ENCODE results near the gene MTFR1L. TPM values are rescaled to one million over a fixed set of nuclear protein-coding genes. Genes with fewer than 3 reads are reported as not detected.
A peak's percentile ranks its signal among the peaks of the same experiment; 100 is the strongest.

MTFR1L gene
- total RNA-seq (100 to 1,000 TPM; 148 to 166 TPM), polyA plus RNA-seq (ENCODE audit: insufficient read depth, low read depth, low replicate concordance) (253 TPM)
- long read RNA-seq, donor 1, transcript MTFR1L-203 (7 exons, 2,004 nt) = major isoform, 10 of 55 reads
- long read RNA-seq, donor 1, partial matches to known transcripts = 43 of 55 reads
- long read RNA-seq, donor 1, other reads (novel, unspliced or antisense) = 0 of 55 reads
- long read RNA-seq, donor 2, transcript MTFR1L-203 (7 exons, 2,004 nt) = major isoform, 10 of 39 reads
- long read RNA-seq, donor 2, partial matches to known transcripts = 25 of 39 reads
- long read RNA-seq, donor 2, other reads (novel, unspliced or antisense) = 0 of 39 reads

- intact Hi-C loops (cut with DNase I; ENCODE audit: low total_unique reads) = no loop called here
- Histone ChIP-seq H3K4me1 (peaks cover 32% of the 10 kb centered on the region), H3K27me3 (no peaks in the 10 kb centered on the region), H3K9me3 (no peaks in the 10 kb centered on the region), H3K4me3 (peak within 1 kb of the TSS; percentile 92 to 98), H3K27ac (peak within 1 kb of the TSS; percentile 90 to 94), H3K36me3 (ENCODE audit: low read depth, missing control alignments) (no peaks in the 10 kb centered on the region)
- peak; percentile 92 for DNase-seq
- 0 to 1% methylated on average over 6 to 57 of the region's 64 CpGs for whole genome bisulfite sequencing, 2 donors
- TF ChIP-seq CTCF (IDR thresholded peaks at IDR 0.05) (no peak), POLR2A (IDR thresholded peaks at IDR 0.05) (peak; percentile 79)
Observed at GRCh38 chr1:25819491-25820246, at the start of gene MTFR1L. TSS of gene MTFR1L (plus strand) at chr1:25819954. CDS start at chr1:25823105, 3,151 bp downstream.

DNA sequence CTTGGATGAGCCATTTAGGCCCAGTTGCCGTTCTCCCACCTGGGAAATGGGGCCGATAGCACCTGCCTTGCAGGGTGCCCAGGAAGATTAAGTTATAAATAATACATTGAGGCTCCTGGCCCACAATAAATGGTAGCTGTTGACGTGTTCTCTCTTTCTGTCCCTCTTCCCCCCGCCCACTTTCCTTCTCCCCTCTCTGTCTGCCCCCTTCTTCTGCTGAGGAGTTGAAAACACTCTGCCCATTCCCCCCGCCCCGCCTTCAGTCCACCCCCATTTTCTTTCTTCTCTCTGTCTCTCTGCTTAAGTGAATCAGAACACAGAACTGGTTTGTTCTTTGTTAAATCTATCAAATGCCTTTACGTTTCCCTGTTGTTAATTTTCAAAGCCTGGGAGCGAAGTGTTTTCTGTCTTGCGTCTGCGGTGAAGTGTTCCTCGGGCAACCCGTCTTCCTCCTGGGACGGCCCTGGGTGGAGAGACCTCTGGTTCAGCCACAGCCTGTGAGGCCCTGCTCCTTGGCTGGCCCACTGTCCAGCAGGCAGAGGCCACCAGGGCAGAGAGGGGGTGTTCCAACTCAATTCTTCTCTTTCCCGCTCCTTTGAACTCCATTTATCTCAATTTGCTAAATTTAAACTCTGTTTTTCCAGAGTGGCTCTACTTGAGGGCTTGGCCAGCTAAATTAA is 49.1 kb upstream of the MTFR1L start:
- no peak for DNase-seq
- no peak for TF ChIP-seq POLR2A (IDR thresholded peaks at IDR 0.05)
- TF ChIP-seq CTCF (IDR thresholded peaks at IDR 0.05) = no peak
- no peak overlapping the region for H3K27ac ChIP-seq
- H3K4me1 ChIP-seq = peaks cover 24% of the 10 kb centered on the region
- WGBS, 2 donors = 72% methylated on average over 14 of the region's 14 CpGs
- no peaks in the 10 kb centered on the region for H3K9me3 ChIP-seq
- H3K36me3 ChIP-seq (ENCODE audit: low read depth, missing control alignments) = no peaks in the 10 kb centered on the region
- intact Hi-C loops (cut with DNase I; ENCODE audit: low total_unique reads) = no loop called here
- no peak overlapping the region for H3K4me3 ChIP-seq
- no peaks in the 10 kb centered on the region for H3K27me3 ChIP-seq

DNA sequence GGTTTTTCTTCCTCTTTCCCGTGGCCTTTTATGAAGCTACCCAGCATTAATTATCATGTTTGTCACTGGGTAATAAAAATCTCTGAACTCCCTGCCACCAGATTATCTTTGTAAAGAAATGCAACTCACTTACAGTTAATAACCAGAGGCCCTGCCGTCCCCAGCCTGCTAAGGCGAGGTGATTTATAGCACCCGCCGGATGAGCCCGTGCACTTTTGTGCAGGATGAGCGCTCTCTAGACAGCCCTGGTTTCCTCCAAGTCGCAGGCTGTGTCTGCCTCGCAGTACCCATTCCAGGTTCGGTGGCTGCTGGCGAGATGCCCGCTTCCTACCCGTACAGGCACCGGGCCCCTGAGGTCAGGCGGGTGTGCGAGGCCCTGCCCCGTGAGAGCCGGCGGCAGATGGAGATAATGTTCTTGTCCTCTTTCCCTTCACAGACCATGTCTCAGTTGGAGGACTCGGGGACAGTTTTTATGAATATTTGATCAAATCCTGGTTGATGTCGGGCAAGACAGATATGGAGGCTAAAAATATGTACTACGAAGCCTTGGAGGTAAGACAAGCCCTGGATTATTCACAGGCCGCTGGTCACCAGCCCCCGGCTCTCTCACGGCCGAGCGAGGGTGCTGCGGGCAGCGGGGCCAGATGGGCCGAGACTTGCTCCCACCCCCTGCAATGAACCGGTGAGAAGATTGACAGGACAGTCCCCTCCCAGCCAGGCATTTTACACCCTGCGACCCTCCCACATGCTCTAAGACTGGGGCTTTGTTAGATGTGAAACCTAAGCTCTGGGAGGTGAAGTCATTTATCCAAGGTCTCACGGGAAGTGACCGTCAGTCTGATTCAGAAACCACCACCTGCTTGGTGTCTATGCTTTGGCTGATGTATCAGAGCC is 48.3 kb upstream of the MTFR1L start:
- Histone ChIP-seq H3K4me1 (peaks cover 20% of the 10 kb centered on the region), H3K9me3 (no peaks in the 10 kb centered on the region), H3K4me3 (no peak overlapping the region), H3K27ac (no peak overlapping the region), H3K36me3 (ENCODE audit: low read depth, missing control alignments) (no peaks in the 10 kb centered on the region), H3K27me3 (no peaks in the 10 kb centered on the region)
- TF ChIP-seq CTCF (IDR thresholded peaks at IDR 0.05) = no peak
- no peak for TF ChIP-seq POLR2A (IDR thresholded peaks at IDR 0.05)
- intact Hi-C loops (cut with DNase I; ENCODE audit: low total_unique reads) = no loop called here
- whole genome bisulfite sequencing, 2 donors = 52 to 61% methylated on average over 28 to 34 of the region's 34 CpGs
- peak; percentile 28 for DNase-seq

DNA sequence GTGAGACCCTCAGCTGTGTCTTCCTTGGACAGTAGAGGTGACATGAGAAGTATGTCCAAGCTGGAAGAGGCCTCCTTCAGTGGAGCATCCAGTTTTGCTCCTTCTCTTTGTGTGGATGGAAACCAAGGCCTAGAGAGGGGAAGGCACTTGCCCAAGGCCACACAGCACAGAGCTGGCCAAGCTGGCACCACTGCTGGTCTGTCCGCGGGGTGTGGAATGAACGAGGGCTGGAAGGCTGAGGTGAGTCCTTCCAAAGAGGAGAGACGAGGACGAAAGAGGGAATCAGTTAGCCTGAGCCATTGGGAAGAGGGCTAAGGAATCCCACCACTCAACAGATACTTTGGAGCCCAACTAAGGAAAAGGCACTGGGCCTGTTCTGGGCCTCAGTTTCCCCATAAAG is 47.6 kb upstream of the MTFR1L start:
- DNase-seq = no peak
- WGBS, 2 donors = 94 to 96% methylated on average over 5 of the region's 5 CpGs
- H3K36me3 ChIP-seq (ENCODE audit: low read depth, missing control alignments) = no peaks in the 10 kb centered on the region
- H3K9me3 ChIP-seq = no peaks in the 10 kb centered on the region
- no peak overlapping the region for H3K27ac ChIP-seq
- TF ChIP-seq POLR2A (IDR thresholded peaks at IDR 0.05) (no peak), CTCF (IDR thresholded peaks at IDR 0.05) (no peak)
- intact Hi-C loops (cut with DNase I; ENCODE audit: low total_unique reads) = no loop called here
- H3K4me1 ChIP-seq = peaks cover 17% of the 10 kb centered on the region
- H3K27me3 ChIP-seq = no peaks in the 10 kb centered on the region
- H3K4me3 ChIP-seq = no peak overlapping the region
